SK-N-SH treated with all-trans-retinoic acid at 6 μM for 48 hours (cell line): ENCODE measurements around the gene KIF3B.

ENCODE experiments used
- ATAC-seq: fragments of 200-7000 bp; cut with Tn5 transposase; 3 replicates; pipeline ENCODE4 v1.9.1; 2020; ENCODE audit warnings: mild to moderate bottlenecking, moderate library complexity
- ARNTL ChIP-seq: fragments of 450-650 bp; formaldehyde crosslinking; IDR thresholded peaks from 2 replicates; pipeline ENCODE4 v1.5.0; 2020; ENCODE audit warnings: low read depth, mild to moderate bottlenecking, moderate library complexity, borderline replicate concordance
- CSRNP3 ChIP-seq: fragments of 250-450 bp; sonication (Bioruptor Pico); IDR thresholded peaks from 2 replicates; pipeline ENCODE4 v1.5.1; 2021; ENCODE audit warnings: mild to moderate bottlenecking, moderate library complexity
- ESRRG ChIP-seq: fragments of 250-450 bp; sonication (Bioruptor Pico); IDR thresholded peaks from 2 replicates; pipeline ENCODE4 v1.6.1; 2021; ENCODE audit warnings: mild to moderate bottlenecking
- GLIS3 ChIP-seq: fragments of 250-450 bp; sonication (Bioruptor Pico); IDR thresholded peaks from 2 replicates; pipeline ENCODE4 v1.5.0; 2020; ENCODE audit warnings: mild to moderate bottlenecking, moderate library complexity
- ISL1 ChIP-seq: fragments of 250-450 bp; sonication (Bioruptor Pico); IDR thresholded peaks from 2 replicates; pipeline ENCODE4 v2.1.2; 2022; ENCODE audit warnings: mild to moderate bottlenecking, moderate library complexity
- OSR1 ChIP-seq: fragments of 250-450 bp; sonication (Bioruptor Pico); IDR thresholded peaks from 2 replicates; pipeline ENCODE4 v1.8.0; 2022; ENCODE audit warnings: moderate library complexity, mild to moderate bottlenecking, inconsistent platforms
- PATZ1 ChIP-seq: fragments of 250-450 bp; sonication (Bioruptor Pico); IDR thresholded peaks from 2 replicates; pipeline ENCODE4 v1.8.0; 2020; ENCODE audit warnings: mild to moderate bottlenecking, moderate library complexity, borderline replicate concordance
- POU6F1 ChIP-seq: fragments of 250-450 bp; sonication (Bioruptor Pico); IDR thresholded peaks from 2 replicates; pipeline ENCODE4 v1.8.0; 2021; ENCODE audit warnings: low read depth, mild to moderate bottlenecking, moderate library complexity, borderline replicate concordance
- PPARA ChIP-seq: fragments of 250-450 bp; sonication (Bioruptor Pico); IDR thresholded peaks from 2 replicates; pipeline ENCODE4 v1.5.0; 2020; ENCODE audit warnings: mild to moderate bottlenecking, borderline replicate concordance
- SNAI2 ChIP-seq: fragments of 250-450 bp; sonication (Bioruptor Pico); IDR thresholded peaks from 2 replicates; pipeline ENCODE4 v1.5.0; 2020; ENCODE audit warnings: mild to moderate bottlenecking, moderate library complexity
- TCF4 ChIP-seq: fragments of 250-450 bp; sonication (Bioruptor Pico); IDR thresholded peaks from 2 replicates; pipeline ENCODE4 v1.8.0; 2021; ENCODE audit warnings: mild to moderate bottlenecking, moderate library complexity, borderline replicate concordance
- TOX ChIP-seq: fragments of 250-450 bp; sonication (Bioruptor Pico); IDR thresholded peaks from 2 replicates; pipeline ENCODE4 v1.8.0; 2021; ENCODE audit warnings: mild to moderate bottlenecking, moderate library complexity, borderline replicate concordance
- TSHZ2 ChIP-seq: fragments of 250-450 bp; sonication (Bioruptor Pico); IDR thresholded peaks from 2 replicates; pipeline ENCODE4 v1.5.0; 2020; ENCODE audit warnings: mild to moderate bottlenecking, moderate library complexity
- ZFP3 ChIP-seq: fragments of 250-450 bp; sonication (Bioruptor Pico); IDR thresholded peaks from 2 replicates; pipeline ENCODE4 v1.5.0; 2020; ENCODE audit warnings: mild to moderate bottlenecking, moderate library complexity
- ZFP30 ChIP-seq: fragments of 450-650 bp; formaldehyde crosslinking; IDR thresholded peaks from 2 replicates; pipeline ENCODE4 v1.5.0; 2022; ENCODE audit warnings: mild to moderate bottlenecking, moderate library complexity
- ZNF8 ChIP-seq: fragments of 450-650 bp; formaldehyde crosslinking; IDR thresholded peaks from 2 replicates; pipeline ENCODE4 v1.5.0; 2020; ENCODE audit warnings: mild to moderate bottlenecking, moderate library complexity

Gene KIF3B

DNA sequence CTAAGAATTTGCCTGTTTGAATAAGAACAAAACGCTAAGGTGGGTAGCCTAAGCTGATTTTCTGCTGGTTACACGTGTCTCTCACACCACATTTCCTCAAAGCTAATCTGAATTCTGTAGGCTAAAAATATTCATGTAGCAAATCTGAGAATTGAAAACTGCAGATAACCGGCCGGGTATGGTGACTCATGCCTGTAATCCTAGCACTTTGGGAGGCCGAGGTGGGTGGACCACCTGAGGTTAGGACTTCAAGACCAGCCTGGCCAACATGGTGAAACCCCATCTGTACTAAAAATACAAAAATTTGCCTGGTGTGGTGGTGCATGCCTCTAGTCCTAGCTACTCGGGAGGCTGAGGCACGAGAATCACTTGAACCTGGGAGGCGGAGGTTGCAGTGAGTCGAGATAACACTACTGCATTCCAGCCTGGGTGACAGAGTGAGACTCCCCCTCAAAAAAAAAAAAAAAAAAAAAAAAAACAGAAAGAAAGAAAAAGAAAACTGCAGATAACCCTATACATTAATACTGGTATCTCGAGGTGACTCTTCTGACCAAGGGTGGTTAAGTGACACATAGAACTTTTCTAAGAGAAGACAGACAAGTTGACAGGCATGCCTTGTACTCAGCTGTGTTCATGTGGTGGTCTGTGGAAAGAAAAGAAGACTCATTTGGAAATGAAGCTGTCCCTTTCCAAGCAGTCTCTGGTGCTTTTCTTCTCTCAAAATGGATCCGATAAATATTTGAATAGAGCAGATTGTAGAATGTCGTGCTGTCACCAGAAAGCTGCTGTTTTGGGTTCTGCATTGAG is 55.9 kb downstream of the KIF3B start:
- TF ChIP-seq TSHZ2 (CRISPR knock-in tag) = no peak
- ATAC-seq = no peak

- ATAC-seq = no peak
Observed at GRCh38 chr20:32333988-32334885, 56.8 kb downstream of the KIF3B start.

GRCh38 chr20:32336918-32337347 is 59.5 kb downstream of the KIF3B start:
- ATAC-seq = peak; percentile 79
- TF ChIP-seq TOX (CRISPR knock-in tag) = no peak

More at GRCh38 chr20:32333988-32334885, 56.8 kb downstream of the KIF3B start:
- TF ChIP-seq TOX (CRISPR knock-in tag) = no peak

DNA sequence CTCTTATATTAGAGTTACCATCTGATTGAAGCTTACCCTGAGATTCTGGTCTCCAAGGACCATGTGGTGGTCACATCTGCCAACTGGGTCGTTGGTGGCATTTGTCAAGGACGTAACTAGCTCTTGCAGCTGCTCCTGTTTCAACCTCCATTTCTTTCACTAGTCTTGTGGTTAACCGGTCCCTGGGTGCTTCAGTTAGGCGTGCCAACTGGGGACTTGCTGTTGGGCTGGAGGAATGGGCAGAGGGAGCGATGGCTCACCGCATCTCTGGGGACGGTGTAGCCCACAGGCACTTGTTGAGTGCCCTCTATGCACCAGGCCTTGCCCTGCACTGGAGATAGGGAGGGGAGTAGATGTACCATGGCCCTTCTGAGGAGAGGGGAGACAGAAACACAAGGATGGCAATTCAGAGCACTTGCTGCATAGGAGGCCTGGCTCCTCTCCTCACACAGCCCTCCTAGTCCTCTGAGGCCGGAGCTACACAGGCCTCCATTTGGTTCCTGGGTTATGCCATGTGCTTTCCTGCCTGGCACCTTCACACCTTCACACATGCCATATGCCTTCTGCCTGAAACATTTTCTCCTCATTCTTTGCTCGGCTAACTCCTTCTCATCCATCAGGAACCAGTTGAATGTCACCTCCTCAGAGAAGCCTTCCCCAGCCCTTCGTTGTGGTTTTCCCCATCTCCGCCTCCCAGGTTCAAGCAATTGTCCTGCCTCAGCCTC is 60.6 kb downstream of the KIF3B start:
- ATAC-seq = no peak
- TF ChIP-seq ZFP3 = peak; percentile 36; the same call in 1 of the 2 replicates
- TF ChIP-seq OSR1 (CRISPR knock-in tag) = no peak

DNA sequence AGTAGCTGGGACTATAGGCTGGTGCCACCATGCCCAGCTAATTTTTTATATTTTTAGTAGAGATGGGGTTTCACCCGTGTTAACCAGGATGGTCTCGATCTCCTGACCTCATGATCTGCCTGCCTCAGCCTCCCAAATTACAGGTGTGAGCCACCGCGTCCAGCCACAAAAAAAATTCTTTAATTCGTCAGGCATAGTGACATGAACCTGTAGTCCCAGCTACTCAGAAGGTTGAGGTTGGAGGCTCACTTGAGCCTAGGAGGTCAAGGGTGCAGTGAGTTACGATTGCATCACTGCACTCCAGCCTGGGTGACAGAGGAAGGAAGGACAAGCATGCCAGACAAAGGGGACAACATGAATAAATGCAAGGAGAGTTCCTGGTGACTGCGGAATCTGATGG is 61.2 kb downstream of the KIF3B start:
- TF ChIP-seq POU6F1 (CRISPR knock-in tag) (no peak), TCF4 (CRISPR knock-in tag) (no peak), ARNTL (CRISPR knock-in tag) (no peak), SNAI2 (no peak), GLIS3 (CRISPR knock-in tag) (no peak), ISL1 (CRISPR knock-in tag) (no peak), PPARA (CRISPR knock-in tag) (no peak), PATZ1 (no peak), CSRNP3 (CRISPR knock-in tag) (no peak), TSHZ2 (CRISPR knock-in tag) (no peak), ESRRG (no peak), ZFP30 (no peak), ZNF8 (CRISPR knock-in tag) (no peak)
- ATAC-seq = no peak
